HepG2 (cell line): ENCODE results near the gene SERPINB6. TPM values are rescaled to one million over a fixed set of nuclear protein-coding genes. Genes with fewer than 3 reads are reported as not detected.

Experiments
- BHLHE40 ChIP-seq: IDR thresholded peaks from 2 replicates; pipeline ENCODE4 v1.6.1; 2011; ENCODE audit warnings: low read length, improper control_type of control experiment
- EHMT2 ChIP-seq: fragments of 200-600 bp; sonication (generic); IDR thresholded peaks from 2 replicates; pipeline ENCODE4 v1.7.0; 2017; ENCODE audit warnings: antibody characterized with exemption, low read depth, low read length, borderline replicate concordance
- HDAC1 ChIP-seq: sonication (generic); formaldehyde crosslinking; IDR thresholded peaks from 2 replicates; pipeline ENCODE4 v1.5.1; 2020; ENCODE audit warnings: mild to moderate bottlenecking, missing genetic modification reagents
- KLF16 ChIP-seq, 2 experiments: sonication (generic) in 1 of 2; formaldehyde crosslinking in 1 of 2; IDR thresholded peaks; 2 replicates each; pipeline versions ENCODE4 v1.6.1 to v1.8.0; 2016 to 2023; ENCODE audit warnings: missing genetic modification reagents in 2 of 2, missing compliant biosample characterization in 1 of 2
- KMT2B ChIP-seq: IDR thresholded peaks from 2 replicates; pipeline ENCODE4 v1.6.1; 2016; ENCODE audit warnings: missing genetic modification reagents, missing compliant biosample characterization
- MED1 ChIP-seq: sonication (generic); formaldehyde crosslinking; IDR thresholded peaks from 2 replicates; pipeline ENCODE4 v1.4.0; 2020; ENCODE audit warnings: missing genetic modification reagents
- PHF21A ChIP-seq: sonication (generic); formaldehyde crosslinking; IDR thresholded peaks from 2 replicates; pipeline ENCODE4 v1.5.0; 2020; ENCODE audit warnings: mild to moderate bottlenecking, missing genetic modification reagents
- PHF5A ChIP-seq: IDR thresholded peaks from one replicate; pipeline ENCODE4 v1.6.1; 2018; ENCODE audit warnings: low read depth, missing genetic modification reagents; ENCODE audit not compliant: unreplicated experiment
- SATB2 ChIP-seq: sonication (generic); formaldehyde crosslinking; IDR thresholded peaks from 2 replicates; pipeline ENCODE4 v1.5.0; 2020; ENCODE audit warnings: missing genetic modification reagents
- SRF ChIP-seq: IDR thresholded peaks from 2 replicates; pipeline ENCODE4 v1.6.1; 2011; ENCODE audit warnings: mild to moderate bottlenecking, low read depth, low read length, moderate library complexity
- SYNCRIP ChIP-seq: fragments of 200-400 bp; formaldehyde crosslinking; IDR thresholded peaks from 2 replicates; pipeline ENCODE4 v1.6.1; 2018; ENCODE audit warnings: mild to moderate bottlenecking, low read depth, low read length; ENCODE audit not compliant: insufficient read depth
- TARDBP ChIP-seq: sonication (generic); formaldehyde crosslinking; IDR thresholded peaks from 2 replicates; pipeline ENCODE4 v1.8.0; 2022; ENCODE audit warnings: mild to moderate bottlenecking, missing genetic modification reagents
- YEATS4 ChIP-seq: sonication (generic); formaldehyde crosslinking; IDR thresholded peaks from 2 replicates; pipeline ENCODE4 v1.4.0; 2020; ENCODE audit warnings: missing genetic modification reagents, borderline replicate concordance
- ZC3H13 ChIP-seq: sonication (generic); formaldehyde crosslinking; IDR thresholded peaks from 2 replicates; pipeline ENCODE4 v1.8.1; 2023; ENCODE audit warnings: mild to moderate bottlenecking, missing genetic modification reagents, moderate library complexity
- ZNF234 ChIP-seq: sonication (generic); formaldehyde crosslinking; conservative IDR thresholded peaks from 2 replicates; pipeline ENCODE4 v1.5.1; 2020; ENCODE audit warnings: mild to moderate bottlenecking, missing genetic modification reagents
- ZNF558 ChIP-seq: sonication (generic); formaldehyde crosslinking; IDR thresholded peaks from 2 replicates; pipeline ENCODE4 v1.9.0; 2022; ENCODE audit warnings: mild to moderate bottlenecking, missing genetic modification reagents, borderline replicate concordance
- ZNF703 ChIP-seq: sonication (generic); formaldehyde crosslinking; IDR thresholded peaks from 2 replicates; pipeline ENCODE4 v1.5.1; 2020; ENCODE audit warnings: missing genetic modification reagents, mild to moderate bottlenecking, moderate library complexity, borderline replicate concordance
- ZNF883 ChIP-seq: sonication (generic); formaldehyde crosslinking; IDR thresholded peaks from 2 replicates; pipeline ENCODE4 v1.5.1; 2020; ENCODE audit warnings: mild to moderate bottlenecking, missing genetic modification reagents; ENCODE audit errors: not compliant biosample characterization
- polyA plus RNA-seq, 8 experiments: library from polyadenylated mRNA; depleted of rRNA in 3 of 8; stranded (reverse) in 7 of 8; unstranded in 1 of 8; fragments of >200 nt; fragmentation: Illumina TruSeq in 4 of 8; extraction: Trizol in 4 of 8; gene quantifications; 2 replicates each; pipeline versions ENCODE4 v1.2.1 to v1.2.3, GENCODE V29; 2011 to 2016; ENCODE audit warnings: low read depth in 4 of 8, missing spikeins in 1 of 8, mixed read lengths in 1 of 8; ENCODE audit not compliant: insufficient read depth in 1 of 8
- total RNA-seq, 5 experiments: library from RNA; depleted of rRNA; stranded (reverse); fragments of >200 nt; fragmentation: Illumina TruSeq; extraction: Trizol; gene quantifications; 2 replicates each; pipeline ENCODE4 v1.2.3, GENCODE V29; 2016; ENCODE audit warnings: low read depth in 1 of 5
- TF ChIP-seq, protein P1 (sequence below): sonication (generic); formaldehyde crosslinking; IDR thresholded peaks from 2 replicates; pipeline ENCODE4 v1.9.0; 2021; ENCODE audit warnings: missing genetic modification reagents, borderline replicate concordance
- TF ChIP-seq, protein P2 (sequence below): sonication (generic); formaldehyde crosslinking; IDR thresholded peaks from 2 replicates; pipeline ENCODE4 v1.8.0; 2023; ENCODE audit warnings: mild to moderate bottlenecking, missing genetic modification reagents
- TF ChIP-seq, protein P3 (sequence below): sonication (generic); formaldehyde crosslinking; IDR thresholded peaks from 2 replicates; pipeline ENCODE4 v1.8.0; 2022; ENCODE audit warnings: mild to moderate bottlenecking, missing genetic modification reagents, moderate library complexity
- TF ChIP-seq, protein P4 (sequence below): sonication (generic); formaldehyde crosslinking; IDR thresholded peaks from 2 replicates; pipeline ENCODE4 v1.5.0; 2020; ENCODE audit warnings: missing genetic modification reagents

Gene SERPINB6
- total and polyA plus RNA-seq, 2 of the 13 experiments (the other 11 are each of a cell fraction or from before 2014, with no cell fraction given) = 38.2 to 61.3 TPM

DNA sequence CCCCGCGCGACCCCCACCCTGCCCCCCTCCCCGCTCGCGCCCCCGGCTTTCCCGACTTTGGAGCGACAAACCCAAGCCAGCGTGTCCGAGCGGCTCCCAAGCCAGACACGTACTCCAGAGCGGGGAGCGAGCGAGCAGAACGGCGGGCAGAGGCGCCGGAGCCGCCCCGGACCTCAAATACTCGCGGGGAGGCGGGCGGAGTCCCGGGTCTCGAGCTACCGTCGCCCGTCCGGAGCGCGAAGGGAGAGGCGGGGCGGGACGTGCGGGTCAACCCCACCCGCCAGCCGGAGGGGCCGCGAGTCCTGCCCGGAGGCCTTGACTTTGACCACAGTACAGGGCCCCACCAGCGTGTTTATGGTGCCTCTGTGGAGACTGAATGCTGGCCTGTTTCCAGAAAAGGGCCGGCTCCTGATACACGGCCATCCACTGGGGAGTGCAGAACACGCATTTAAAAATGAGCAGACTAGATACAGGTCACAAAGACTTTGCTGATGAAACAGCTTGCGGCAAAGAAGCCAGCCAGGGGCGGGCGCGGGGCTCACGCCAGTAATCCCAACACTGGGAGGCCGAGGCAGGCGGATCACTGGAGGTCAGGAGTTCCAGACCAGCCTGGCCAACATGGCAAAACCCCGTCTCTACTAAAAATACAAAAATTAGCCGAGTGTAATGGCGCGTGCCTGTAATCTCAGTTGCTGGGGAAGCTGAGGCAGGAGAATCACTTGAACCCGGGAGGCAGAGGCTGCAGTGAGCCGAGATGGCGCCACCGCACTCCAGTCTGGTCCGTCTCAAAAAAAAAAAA, at the start of gene SERPINB6 (continued):
- TF ChIP-seq, protein P1, sequence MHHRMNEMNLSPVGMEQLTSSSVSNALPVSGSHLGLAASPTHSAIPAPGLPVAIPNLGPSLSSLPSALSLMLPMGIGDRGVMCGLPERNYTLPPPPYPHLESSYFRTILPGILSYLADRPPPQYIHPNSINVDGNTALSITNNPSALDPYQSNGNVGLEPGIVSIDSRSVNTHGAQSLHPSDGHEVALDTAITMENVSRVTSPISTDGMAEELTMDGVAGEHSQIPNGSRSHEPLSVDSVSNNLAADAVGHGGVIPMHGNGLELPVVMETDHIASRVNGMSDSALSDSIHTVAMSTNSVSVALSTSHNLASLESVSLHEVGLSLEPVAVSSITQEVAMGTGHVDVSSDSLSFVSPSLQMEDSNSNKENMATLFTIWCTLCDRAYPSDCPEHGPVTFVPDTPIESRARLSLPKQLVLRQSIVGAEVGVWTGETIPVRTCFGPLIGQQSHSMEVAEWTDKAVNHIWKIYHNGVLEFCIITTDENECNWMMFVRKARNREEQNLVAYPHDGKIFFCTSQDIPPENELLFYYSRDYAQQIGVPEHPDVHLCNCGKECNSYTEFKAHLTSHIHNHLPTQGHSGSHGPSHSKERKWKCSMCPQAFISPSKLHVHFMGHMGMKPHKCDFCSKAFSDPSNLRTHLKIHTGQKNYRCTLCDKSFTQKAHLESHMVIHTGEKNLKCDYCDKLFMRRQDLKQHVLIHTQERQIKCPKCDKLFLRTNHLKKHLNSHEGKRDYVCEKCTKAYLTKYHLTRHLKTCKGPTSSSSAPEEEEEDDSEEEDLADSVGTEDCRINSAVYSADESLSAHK (CRISPR knock-in tag) = no peak
- TF ChIP-seq ZNF703 (CRISPR knock-in tag) (peak; percentile 20; the same call in 1 of the 2 replicates), PHF21A (CRISPR knock-in tag) (peak; percentile 88), EHMT2 (no peak), ZNF234 (CRISPR knock-in tag) (peak; percentile 91), TARDBP (CRISPR knock-in tag) (peak; percentile 71; the same call in 1 of the 2 replicates), SYNCRIP (no peak), ZNF558 (CRISPR knock-in tag) (peak; percentile 80; the same call in 1 of the 2 replicates), SRF (no peak), KMT2B (CRISPR knock-in tag) (peak; percentile 66; the same call in 1 of the 2 replicates), PHF5A (CRISPR knock-in tag) (no peak), BHLHE40 (no peak), ZNF883 (CRISPR knock-in tag) (no peak), MED1 (CRISPR knock-in tag) (peak; percentile 80), YEATS4 (CRISPR knock-in tag) (peak; percentile 18; the same call in 1 of the 2 replicates), HDAC1 (CRISPR knock-in tag) (peak; percentile 92), ZC3H13 (CRISPR knock-in tag) (peak; percentile 48; the same call in 1 of the 2 replicates), KLF16 (CRISPR knock-in tag; IDR thresholded peaks at IDR 0.05) (peak in 1 of 2 experiments; percentile 80; a peak in 2 of 4 replicates), SATB2 (no peak)
- TF ChIP-seq, protein P2, sequence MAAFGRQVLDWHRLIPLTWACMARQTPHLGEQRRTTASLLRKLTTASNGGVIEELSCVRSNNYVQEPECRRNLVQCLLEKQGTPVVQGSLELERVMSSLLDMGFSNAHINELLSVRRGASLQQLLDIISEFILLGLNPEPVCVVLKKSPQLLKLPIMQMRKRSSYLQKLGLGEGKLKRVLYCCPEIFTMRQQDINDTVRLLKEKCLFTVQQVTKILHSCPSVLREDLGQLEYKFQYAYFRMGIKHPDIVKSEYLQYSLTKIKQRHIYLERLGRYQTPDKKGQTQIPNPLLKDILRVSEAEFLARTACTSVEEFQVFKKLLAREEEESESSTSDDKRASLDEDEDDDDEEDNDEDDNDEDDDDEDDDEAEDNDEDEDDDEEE (CRISPR knock-in tag) = no peak
- TF ChIP-seq, protein P3, sequence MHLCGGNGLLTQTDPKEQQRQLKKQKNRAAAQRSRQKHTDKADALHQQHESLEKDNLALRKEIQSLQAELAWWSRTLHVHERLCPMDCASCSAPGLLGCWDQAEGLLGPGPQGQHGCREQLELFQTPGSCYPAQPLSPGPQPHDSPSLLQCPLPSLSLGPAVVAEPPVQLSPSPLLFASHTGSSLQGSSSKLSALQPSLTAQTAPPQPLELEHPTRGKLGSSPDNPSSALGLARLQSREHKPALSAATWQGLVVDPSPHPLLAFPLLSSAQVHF (CRISPR knock-in tag) = 0 out of 2 replicates have a peak, but pooled peaks have one; percentile 59
- TF ChIP-seq, protein P4, sequence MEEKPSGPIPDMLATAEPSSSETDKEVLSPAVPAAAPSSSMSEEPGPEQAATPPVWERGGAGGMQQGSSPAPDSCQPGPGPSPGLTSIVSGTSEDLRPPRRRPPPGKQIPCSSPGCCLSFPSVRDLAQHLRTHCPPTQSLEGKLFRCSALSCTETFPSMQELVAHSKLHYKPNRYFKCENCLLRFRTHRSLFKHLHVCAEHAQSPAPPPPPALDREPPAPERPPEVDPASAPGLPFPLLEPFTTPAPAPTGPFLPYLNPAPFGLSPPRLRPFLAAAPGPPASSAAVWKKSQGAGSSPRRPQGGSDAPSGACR (CRISPR knock-in tag) = peak; percentile 74; the same call in 1 of the 2 replicates
